LoVo (cell line): ENCODE measurements around the gene OSBPL7.
A peak's percentile ranks its signal among the peaks of the same experiment; 100 is the strongest.

ENCODE experiments used
- DNase-seq: peaks from one replicate; pipeline ENCODE4 v3.0.0-alpha.2; 2016; ENCODE audit warnings: low spot score

The OSBPL7 gene

DNA sequence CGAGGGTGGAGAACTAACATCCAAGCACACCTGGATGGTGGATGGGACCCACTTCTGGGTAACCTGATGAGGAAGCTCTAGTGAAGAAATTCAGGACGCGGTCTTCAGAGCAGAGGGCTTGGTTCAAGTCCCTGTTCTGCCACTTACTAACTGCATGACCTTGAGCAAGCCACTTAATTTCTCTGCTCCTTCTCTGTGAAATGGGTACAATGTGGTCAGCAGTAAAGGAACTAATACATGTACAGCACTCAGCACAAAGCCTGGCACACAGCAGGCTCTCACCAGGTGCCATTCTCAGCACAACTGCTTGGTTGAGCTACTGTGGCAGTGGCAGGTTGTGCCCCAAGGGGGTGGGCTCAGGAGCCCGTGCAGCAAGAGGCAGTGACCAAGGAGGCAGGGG, 1.9 kb upstream of the OSBPL7 start:
- no peak for DNase-seq

DNA sequence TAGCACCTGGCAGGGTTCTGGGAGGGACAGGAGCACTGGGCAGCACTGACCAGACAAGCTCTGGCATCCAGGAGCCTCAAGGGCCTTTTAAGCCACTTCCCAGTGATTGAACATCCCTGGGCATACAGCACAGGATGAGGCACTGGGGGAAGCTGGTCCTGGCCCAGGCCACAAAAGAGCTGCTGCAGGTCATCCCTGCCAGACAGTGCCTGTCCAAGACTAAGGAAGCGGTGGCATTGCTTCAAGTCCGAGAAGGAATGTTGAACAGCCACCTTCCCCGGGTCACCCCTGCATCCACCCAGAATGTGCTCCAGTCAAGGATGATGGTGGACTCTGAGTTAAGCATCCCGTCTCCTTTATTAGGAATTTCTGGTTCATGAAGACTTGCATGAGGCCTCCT, 1.2 kb upstream of the OSBPL7 start:
- DNase-seq, result no peak

DNA sequence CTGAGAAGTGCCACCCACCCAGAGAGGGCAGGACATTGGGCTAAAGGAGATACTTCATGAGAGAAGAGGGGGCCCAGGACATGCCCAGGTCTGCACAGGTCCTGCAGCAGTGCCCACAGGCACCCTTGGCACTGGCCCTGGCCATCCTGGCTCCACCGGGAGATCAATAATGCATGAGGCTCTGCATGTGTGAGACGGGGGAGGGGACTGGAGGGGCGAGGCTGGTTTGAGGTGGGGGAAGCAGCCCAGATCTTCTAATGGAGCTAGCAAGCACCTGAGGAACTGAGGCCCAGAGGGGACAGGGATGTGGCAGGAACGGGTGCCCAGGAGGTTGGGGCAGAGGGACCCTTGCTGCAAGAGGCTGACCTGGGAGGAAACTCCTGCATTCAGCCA, 567 bp downstream of the OSBPL7 start:
- DNase-seq, result no peak

DNA sequence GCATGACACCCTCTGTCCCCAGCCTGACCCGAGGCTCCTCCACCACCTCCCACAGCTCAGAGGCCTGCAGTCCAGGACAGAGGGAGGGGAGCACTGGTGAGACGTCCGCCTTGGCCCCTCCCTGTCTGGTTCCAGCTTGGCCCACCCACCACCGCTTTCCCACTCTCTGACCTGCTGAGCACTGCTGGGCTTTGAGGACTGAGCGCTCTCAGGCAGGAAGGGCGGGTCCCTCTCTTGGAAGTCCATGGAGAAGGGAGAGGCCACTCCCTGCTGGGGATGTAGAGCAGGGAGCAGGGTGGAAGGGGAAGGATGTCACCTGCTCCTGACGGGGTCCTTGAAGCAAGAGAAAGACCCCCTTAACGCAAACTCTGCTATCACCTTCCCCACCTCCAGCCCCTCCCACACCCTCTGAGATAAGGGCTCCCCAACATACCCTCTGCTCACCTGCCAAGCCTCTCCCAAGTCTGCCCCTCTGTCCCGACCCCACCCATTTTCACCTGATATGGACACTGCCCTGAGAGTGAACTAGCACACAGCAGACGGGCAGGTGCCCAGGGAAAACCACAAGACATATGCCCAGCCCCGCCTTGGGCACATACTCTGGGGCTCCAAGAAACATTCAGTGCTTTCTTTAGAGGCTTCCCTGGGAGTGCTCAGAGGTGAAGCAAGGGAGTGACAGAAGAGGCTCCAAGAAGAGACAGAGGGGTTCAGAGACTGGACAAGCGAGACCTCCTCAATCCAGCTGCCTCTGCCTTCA, 1.4 kb downstream of the OSBPL7 start:
- DNase-seq, result peak; percentile 44

DNA sequence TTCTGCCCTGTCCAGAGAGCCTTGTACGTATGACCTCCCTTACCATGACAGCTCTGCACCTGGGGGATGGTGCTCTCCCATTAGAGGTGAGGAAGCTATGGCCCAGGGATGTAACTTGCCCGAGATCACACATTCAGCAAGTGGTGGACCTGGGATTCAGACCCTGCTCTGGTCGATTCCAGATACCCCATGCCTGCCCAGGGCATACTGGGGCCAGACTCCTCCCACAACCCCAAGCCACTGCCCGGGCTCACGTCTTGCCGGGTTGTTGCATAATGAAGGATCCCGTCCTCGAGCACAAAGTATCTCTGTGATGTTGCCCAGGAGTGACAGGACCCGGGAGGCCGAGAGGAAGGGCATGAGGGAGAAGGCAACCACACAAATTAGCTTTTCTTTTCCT, 2.1 kb downstream of the OSBPL7 start:
- DNase-seq, result no peak

DNA sequence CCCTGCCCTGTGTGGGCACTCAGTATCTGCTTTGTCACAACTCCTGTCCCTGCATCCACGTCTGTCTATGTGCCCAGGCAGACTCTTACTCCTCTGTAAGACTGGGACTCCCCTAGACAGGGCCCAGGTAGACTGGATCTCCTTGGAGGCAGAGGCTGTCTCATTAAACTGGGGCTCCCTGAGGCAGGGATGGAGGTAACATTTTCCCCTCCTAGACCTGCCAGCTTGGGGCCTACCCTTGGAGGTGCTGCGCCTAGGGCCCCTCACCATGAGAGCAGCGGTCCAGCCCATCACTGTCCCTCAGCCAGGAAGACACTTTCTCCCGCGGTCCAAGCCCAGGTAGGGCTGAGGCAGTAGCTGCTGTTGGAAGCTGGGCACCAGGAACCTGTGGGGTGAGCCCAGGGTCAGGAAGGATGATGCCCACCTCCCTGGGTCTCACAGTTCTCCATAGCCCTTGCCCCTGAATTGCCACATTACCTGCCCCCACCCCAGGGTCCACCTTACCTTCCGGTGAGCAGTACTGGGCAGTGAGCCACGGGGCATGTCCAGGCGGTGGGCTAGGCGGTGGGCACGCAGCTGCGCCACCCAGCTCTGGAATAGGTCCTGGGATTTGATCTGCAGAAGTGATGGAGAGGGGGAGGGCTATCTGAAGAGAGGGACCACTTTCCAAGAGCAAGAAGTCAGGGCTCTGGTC, 3.4 kb downstream of the OSBPL7 start:
- no peak for DNase-seq

DNA sequence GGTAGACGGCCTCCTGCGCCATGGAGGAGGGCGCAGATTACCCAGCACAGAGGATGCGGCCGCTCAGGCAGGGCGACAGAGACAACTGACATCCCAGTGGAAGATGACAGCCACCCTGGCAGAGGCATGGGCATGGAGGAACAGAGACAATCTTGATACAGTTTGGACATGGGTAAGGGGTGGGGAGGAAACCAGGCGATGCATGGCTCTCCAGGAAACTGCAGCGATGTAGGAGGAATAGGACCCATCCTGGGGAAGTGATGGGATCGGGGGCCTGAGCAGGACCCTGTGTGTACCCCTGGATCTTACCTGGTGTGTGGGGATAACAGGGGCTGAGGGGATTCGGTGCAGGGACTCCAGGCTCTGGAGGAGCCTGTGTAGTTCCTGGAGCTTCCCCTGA, 4.6 kb downstream of the OSBPL7 start:
- no peak for DNase-seq

DNA sequence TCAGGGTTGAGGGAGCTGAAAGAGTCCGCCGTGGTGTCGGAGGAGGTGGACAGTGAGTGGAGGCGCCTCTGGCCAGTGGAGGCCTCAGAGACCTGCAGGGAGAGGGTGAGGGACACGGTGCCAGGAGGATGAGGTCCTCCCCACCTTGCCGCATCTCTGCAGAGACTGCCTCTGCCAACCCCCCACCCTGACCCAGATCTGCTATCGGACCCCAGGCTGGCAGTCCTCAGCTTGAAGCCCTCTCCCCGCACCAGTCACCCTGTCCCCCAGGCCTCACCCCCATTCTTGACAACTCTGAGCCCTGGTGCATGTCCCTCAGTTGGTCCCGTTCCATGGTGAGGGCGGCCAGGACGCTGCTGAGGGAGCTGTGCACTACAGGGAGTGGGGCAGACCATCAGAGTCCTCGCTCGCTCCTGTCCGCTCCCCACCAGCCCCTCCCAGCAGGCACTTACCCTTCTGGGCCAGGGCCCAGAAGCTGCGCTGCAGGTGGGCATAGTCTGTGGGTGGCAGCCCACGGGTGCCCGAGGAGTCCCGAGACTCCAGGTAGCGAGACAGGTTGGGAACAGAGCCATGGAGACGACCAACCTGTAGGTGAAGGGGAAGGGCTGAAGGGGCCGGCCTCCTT, 5.4 kb downstream of the OSBPL7 start:
- no peak for DNase-seq

DNA sequence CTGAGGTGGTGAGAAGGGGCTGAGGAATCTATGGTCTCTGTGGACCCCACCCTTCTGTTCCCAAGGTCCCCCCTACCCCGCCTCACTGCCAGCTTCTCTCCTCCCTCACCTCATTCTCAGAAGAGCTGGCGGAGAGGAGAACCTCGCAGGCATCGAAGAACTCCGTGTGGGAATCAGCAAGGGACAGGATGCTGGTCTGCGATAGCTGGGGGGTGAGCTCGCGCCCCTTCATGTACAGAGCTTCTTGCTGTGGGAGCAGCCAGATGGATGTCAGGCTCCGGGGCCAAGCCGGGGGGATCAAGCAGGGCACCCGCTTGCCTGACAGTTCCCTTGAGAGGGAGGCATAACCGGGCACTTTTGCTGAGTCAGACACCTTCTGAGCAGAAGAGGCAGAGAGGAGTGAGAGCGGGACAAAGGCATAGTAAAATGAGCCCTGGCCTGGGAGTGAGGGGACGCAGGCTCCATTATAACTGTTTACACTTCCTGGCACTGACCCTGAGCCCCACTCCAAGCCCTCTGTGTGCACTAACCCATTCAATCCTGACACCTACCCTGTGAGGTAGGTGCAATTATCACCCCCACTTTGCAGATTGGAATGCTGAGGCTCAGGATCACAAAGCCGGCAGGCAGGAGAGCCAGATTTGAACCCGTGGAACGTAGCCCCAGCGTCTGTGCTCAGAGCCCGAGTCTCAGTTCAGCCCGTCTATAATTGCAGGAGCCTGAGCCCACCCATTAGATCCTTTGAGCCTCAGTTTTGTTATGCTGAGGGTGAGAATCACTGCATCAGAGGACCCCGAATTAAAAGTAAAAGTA, 6.3 kb downstream of the OSBPL7 start:
- DNase-seq, result no peak

DNA sequence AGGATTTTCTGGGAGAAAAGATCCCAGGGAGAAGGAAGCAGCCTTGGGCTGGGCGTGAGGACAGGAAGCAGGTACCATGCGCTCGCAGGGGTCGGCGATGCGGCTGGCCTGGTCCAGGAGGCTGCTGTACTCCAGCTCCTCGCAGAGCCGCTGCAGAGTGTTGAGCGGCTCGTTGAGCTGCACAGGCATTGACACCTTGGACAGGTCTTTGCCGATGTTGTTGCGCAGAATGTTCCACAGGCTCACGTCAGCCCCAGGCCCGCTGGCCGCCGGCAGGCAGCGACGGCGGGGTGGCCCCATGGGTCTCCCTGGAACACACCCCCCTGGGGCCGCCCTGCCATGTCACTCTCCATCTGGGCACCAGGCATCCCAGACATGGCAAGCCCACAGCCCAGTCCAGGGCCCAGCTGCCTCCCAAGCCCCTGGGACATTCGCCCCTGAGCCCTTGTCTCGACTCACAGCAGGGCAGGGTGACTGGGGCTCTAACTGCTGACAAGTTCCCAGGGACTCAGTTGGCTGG, 8.0 kb downstream of the OSBPL7 start:
- DNase-seq, result no peak

DNA sequence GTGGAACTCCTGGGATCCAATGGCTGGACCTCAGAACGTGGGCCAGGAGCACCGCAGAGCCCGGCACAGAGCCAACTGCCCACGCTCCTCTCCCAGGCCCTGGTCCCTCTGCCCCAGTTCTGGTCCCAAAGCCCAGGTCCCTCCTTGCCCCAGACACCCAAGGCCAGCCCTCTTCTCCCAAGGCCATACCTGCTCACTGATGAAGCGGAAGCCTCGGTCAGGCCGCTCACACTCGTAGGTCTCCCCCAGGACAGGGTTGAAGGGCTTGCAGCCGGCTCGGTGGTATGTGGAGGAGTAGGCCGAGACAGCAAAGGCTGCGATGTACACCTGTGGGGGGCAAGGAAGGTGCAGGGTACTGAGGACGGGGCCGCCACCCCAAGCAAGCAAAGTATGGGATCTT, 8.5 kb downstream of the OSBPL7 start:
- DNase-seq, result no peak

DNA sequence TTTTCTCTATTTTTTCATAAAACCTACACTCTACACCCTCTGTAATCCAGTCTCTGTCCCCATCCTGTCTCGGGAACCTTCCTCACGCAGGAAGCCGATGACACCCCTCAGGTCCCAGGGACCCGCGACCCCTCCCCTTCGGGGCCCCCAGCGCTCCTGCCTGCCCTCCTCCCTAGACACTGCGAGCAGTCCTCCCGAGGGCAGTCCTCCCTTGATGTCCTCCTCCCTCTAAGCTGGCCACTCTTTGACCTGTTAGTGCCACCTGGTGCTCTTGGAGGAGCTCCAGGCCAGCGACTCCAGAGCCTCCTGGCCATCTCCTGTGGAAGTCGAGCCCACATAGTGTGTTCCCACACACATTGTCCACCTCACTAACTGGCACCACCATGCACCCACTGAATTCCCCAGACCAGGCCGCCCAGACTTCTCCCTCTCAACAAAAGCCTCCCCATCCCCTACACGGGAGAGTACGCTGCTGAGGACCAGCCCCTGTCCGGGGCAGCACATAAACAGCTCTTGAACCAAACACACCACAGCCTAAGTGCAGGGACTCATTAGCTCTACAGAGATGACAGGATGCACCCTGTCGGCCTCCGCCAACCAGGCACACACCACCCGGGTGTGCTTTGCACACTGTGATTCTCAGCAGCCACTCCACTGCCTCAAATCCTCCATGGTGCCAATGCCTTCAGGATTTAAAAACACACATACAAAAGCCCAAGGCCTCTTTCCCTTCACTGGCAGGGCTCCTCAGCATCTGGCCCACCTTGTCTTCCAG, 9.3 kb downstream of the OSBPL7 start:
- DNase-seq, result no peak

DNA sequence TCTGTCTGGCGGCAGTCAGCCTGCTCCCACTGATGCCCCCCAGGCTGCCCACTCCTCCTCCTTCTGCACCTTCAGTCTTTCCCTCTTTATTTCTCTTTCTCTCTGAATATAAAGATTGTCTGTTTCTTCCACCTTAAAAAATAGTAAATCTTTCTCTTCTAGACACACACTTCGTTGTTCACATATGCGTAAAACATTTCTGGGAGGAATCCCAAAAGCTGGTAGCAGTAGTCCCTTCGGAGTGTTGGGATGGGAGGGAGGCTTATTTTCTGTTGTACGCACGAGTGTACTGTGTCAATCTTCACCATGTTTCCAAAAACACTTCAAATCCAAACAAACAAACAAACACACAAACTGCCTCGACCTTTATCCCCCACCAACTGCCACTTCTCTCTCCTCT, 9.9 kb downstream of the OSBPL7 start:
- DNase-seq, result no peak

DNA sequence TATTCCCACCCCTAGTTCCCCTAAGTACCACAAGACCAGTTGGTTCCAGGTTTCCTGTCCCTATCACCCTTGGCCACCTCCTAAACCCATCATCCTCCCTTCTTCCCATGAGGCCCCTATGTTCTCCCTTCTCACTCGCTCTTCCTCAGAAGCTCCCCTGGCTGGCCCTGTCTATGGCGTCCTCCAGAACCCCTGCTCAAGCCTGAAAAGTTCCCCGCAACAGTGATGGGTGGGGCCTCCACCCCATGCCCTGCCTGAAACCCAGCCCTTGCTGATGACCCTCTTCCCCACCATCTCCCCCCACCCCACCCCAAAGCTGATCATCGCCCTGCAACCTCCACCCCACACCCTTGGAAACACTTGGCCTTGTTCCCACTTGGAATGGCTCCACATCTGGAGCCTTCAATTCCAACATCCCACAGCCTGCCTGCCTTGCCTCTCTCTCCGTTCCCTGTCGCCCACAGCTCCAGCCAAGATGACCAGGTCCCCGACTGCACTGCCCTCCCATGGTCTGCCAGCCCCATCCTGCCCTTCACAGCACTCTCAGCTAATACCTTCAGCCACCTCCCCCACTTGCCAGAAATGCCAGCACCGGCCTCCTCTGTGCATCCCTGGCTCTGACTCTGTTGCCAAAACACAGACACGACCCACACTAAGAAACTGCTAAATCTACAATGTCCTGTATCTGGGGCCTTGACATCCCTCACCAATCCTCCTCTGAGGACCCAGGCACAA, 10.5 kb downstream of the OSBPL7 start:
- no peak for DNase-seq

DNA sequence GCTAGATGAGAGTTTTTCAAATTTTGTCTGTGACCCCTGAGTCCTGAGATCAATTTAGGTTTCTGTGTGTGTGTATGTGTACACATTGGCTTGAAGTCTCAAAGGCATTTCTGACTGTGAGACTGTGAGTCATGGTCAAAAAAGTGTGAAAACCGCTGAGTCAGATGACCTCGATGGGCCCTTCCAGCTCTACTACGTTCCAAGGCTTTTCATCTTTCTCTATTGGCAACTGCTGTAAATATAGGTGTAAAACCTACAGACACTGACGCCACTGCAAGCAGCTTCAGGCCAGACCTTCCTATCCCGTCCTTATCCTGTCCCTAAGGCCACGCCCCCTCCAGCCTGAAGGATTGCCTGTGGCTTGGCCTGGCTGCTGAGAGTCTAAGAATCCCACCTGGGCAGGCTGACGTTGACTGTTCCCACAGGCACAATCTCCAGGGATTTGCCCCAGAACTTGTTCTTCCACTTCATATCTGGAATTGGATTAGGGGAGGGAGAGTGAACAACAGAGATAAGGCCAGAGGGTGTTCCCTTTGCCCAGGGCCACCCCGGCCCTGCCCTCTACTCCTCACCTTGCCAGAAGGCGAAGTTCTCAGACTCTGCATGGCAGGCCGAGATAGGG, 11.3 kb downstream of the OSBPL7 start:
- peak; percentile 73 for DNase-seq

DNA sequence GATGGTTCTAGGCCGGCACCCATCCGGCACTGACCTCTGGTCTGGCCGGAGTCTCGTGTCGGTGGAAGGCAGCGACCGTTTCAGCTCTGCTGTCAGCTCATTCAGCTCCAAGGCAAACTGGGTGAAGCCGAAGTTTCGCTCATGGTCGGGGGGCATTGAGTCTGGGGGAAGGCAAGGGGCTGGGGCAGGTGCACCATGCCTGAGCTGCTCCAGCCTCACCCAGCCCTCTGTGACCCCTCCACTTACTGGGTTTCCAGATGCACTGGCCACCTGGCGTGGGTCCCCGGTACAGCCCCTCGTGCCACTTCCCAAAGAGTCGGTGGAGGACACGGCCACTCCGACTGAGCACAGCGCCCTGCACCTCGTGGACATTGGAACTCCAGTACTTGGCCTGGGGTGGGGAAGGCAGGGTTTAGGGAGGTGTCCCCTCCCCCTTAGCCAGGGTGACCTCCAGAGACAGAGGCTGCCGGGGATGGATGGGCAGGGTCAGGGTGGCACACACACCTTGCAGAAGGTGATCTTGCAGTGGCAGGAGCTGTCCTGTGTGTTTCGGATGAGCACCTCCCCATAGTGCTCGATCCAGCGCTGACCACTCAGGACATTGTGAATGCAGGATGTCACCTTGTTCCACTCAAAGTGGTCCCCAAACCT, 12.6 kb downstream of the OSBPL7 start:
- no peak for DNase-seq

DNA sequence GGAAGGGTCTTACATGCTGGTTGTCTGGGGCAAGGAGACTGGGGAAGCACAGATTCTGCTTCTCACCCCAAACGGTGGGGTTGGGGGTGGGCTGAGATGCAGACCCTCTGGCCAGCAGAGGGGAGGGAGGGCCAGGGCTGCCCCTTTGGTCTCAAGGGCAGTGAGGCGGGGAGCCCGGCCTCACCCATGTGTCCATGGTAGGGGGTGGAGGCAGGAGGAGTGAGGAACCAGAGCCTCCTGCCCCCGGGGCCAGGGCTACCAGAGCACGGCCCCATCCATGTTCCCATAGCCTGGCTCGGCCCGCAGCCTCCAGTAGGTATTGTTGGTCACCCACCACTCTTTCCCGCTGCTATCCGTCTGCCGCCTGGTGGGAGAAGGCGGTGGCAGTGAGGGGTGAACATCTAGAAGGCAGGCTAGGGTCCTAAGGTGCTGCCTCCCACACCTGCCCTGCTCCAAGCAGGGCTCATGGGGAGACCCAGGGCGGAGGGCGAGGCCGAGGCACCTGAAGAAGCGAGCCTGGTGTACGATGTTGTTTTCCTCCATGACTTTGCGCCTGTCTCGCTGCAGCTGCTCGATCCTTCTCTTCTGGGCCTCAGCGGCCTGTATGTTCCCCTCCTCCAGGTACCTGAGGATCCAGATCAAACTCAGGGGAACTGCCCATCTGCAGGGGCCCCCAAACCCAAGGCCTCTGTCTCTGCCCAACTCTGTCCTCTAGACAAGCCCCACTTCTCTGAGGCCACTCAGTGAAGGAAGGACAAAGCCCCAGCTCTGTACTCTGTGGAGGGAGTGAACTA, 13.4 kb downstream of the OSBPL7 start:
- no peak for DNase-seq

DNA sequence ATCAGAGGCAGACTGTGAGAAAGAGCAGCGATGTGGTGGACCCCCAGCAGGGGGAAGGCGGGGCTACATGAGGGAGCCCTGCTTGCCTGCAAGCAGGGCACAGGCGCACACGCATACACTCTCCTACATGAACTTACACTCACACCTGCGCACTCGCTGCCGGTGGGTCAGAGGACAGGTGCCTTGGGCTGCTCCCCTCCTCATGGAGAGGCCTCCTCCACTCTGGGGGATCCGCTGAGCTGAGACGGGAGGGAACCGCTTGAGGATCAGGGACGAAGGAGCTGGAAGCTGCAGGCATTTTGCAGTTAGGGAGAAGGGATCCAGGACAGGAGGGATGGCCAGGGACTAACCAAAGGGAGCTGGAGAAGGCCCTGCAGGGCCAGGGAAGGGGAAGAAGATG, 14.2 kb downstream of the OSBPL7 start:
- no peak for DNase-seq

DNA sequence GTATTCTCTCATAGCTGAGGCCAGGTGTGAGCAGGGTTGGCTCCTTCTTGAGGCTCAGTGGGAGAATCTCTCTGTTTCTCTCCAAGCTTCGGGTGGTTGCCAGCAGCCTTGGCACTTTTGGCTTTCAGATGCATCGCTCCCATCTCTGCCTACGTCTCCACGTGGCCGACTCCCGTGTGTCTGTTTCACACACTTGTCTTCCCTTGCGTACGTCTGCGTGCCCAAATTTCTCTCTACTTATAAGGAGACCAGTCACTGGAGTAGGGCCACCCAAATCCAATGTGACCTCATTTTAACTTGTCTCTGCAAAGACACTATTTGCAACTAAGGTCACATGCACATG, 14.7 kb downstream of the OSBPL7 start:
- DNase-seq, result no peak
